SU-DHL-6 (cell line): ENCODE measurements around the gene BMPR1B.

Source experiments
- H2AFZ ChIP-seq: fragments of 200-600 bp; sonication (generic); 2 replicates; pipeline ENCODE4 v1.6.1; 2014; ENCODE audit warnings: low read depth, mild to moderate bottlenecking, moderate library complexity, mixed read lengths, antibody characterized with exemption, low read length; ENCODE audit not compliant: severe bottlenecking
- H3F3A ChIP-seq: fragments of 200-600 bp; shearing (Covaris generic); 2 replicates; pipeline ENCODE4 v1.6.0; 2016; ENCODE audit warnings: antibody characterized with exemption, mild to moderate bottlenecking; ENCODE audit not compliant: insufficient read depth
- H3K27ac ChIP-seq: fragments of 200-600 bp; sonication (generic); 2 replicates; pipeline ENCODE4 v1.5.1; 2016; ENCODE audit warnings: low read depth, mild to moderate bottlenecking, low read length, moderate library complexity, mixed read lengths
- H3K27me3 ChIP-seq: fragments of 200-600 bp; sonication (generic), shearing (Covaris generic); 2 replicates; pipeline ENCODE4 v1.6.0; 2014; ENCODE audit warnings: mild to moderate bottlenecking, low read length
- H3K36me3 ChIP-seq: fragments of 200-600 bp; sonication (generic); 2 replicates; pipeline ENCODE4 v1.6.1; 2014; ENCODE audit warnings: mild to moderate bottlenecking, low read length, mixed read lengths
- H3K4me2 ChIP-seq: fragments of 300-600, 200-600 bp; shearing (Covaris generic), sonication (generic); 2 replicates; pipeline ENCODE4 v1.6.0; 2014; ENCODE audit warnings: low read length, low read depth, mild to moderate bottlenecking; ENCODE audit not compliant: poor library complexity, severe bottlenecking
- H3K4me3 ChIP-seq: fragments of 200-600 bp; sonication (generic); 2 replicates; pipeline ENCODE4 v1.5.1; 2014; ENCODE audit warnings: antibody characterized with exemption, low read length, mild to moderate bottlenecking, mixed read lengths; ENCODE audit not compliant: insufficient read depth, poor library complexity, severe bottlenecking
- H3K79me2 ChIP-seq: fragments of 200-600 bp; sonication (generic); 2 replicates; pipeline ENCODE4 v1.6.1; 2014; ENCODE audit warnings: mild to moderate bottlenecking, low read length, moderate library complexity; ENCODE audit not compliant: insufficient read depth
- H3K9ac ChIP-seq: fragments of 200-600 bp; sonication (generic); 2 replicates; pipeline ENCODE4 v1.7.0; 2014; ENCODE audit warnings: mild to moderate bottlenecking, low read length
- H3K9me2 ChIP-seq: fragments of 200-600 bp; sonication (generic); replicated peaks from 2 replicates; pipeline ENCODE4 v1.6.1; 2014; ENCODE audit warnings: low read length; ENCODE audit not compliant: insufficient read depth
- H3K9me3 ChIP-seq: fragments of 200-600 bp; sonication (generic); 2 replicates; pipeline ENCODE4 v1.6.1; 2014; ENCODE audit warnings: low read length, mixed read lengths; ENCODE audit not compliant: insufficient read depth
- H4K20me1 ChIP-seq: fragments of 200-600 bp; sonication (generic); 2 replicates; pipeline ENCODE4 v1.6.1; 2014; ENCODE audit warnings: low read depth, mild to moderate bottlenecking, antibody characterized with exemption, low read length, moderate library complexity, mixed read lengths
- EZH2phosphoT487 ChIP-seq: fragments of 200-600 bp; sonication (generic), shearing (Covaris generic); conservative IDR thresholded peaks from 2 replicates; pipeline ENCODE4 v1.6.1; 2018; ENCODE audit warnings: mild to moderate bottlenecking, antibody characterized with exemption, low read length, moderate library complexity, mixed read lengths
- TF ChIP-seq, protein P1 (sequence below): fragments of 200-600 bp; sonication (generic); IDR thresholded peaks from one replicate; pipeline ENCODE4 v1.5.1; 2017; ENCODE audit warnings: antibody characterized with exemption, mild to moderate bottlenecking, low read length, moderate library complexity; ENCODE audit not compliant: insufficient read depth, poor library complexity, severe bottlenecking

Gene BMPR1B

GRCh38 chr4:95188701-95189370 lies 431.1 kb downstream of the BMPR1B start:
- no peak overlapping the region for H3K9ac ChIP-seq
- H3K27me3 ChIP-seq: no peaks in the 10 kb centered on the region
- H3K4me2 ChIP-seq: no peak overlapping the region
- H2AFZ ChIP-seq: no peak overlapping the region
- no peak for TF ChIP-seq EZH2phosphoT487
- TF ChIP-seq, protein P1, sequence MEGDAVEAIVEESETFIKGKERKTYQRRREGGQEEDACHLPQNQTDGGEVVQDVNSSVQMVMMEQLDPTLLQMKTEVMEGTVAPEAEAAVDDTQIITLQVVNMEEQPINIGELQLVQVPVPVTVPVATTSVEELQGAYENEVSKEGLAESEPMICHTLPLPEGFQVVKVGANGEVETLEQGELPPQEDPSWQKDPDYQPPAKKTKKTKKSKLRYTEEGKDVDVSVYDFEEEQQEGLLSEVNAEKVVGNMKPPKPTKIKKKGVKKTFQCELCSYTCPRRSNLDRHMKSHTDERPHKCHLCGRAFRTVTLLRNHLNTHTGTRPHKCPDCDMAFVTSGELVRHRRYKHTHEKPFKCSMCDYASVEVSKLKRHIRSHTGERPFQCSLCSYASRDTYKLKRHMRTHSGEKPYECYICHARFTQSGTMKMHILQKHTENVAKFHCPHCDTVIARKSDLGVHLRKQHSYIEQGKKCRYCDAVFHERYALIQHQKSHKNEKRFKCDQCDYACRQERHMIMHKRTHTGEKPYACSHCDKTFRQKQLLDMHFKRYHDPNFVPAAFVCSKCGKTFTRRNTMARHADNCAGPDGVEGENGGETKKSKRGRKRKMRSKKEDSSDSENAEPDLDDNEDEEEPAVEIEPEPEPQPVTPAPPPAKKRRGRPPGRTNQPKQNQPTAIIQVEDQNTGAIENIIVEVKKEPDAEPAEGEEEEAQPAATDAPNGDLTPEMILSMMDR: no peak
- no peaks in the 10 kb centered on the region for H3K9me2 ChIP-seq
- H3K79me2 ChIP-seq: no peaks in the 10 kb centered on the region
- H3K9me3 ChIP-seq: no peaks in the 10 kb centered on the region
- no peaks in the 10 kb centered on the region for H3F3A ChIP-seq
- no peak overlapping the region for H3K27ac ChIP-seq
- no peak overlapping the region for H3K4me3 ChIP-seq
- H3K36me3 ChIP-seq: no peaks in the 10 kb centered on the region
- H4K20me1 ChIP-seq: no peaks in the 10 kb centered on the region

- TF ChIP-seq, protein P1: no peak
- TF ChIP-seq EZH2phosphoT487: no peak
- Histone ChIP-seq H3K36me3 (no peaks in the 10 kb centered on the region), H3K27ac (no peak overlapping the region), H3K9ac (no peak overlapping the region), H3K9me3 (no peaks in the 10 kb centered on the region), H4K20me1 (no peaks in the 10 kb centered on the region), H3K9me2 (no peaks in the 10 kb centered on the region), H3F3A (no peaks in the 10 kb centered on the region), H3K79me2 (no peaks in the 10 kb centered on the region), H3K4me2 (no peak overlapping the region), H3K27me3 (no peaks in the 10 kb centered on the region), H2AFZ (no peak overlapping the region), H3K4me3 (no peak overlapping the region)
Observed at GRCh38 chr4:95190751-95191436, 433.1 kb downstream of the BMPR1B start.

DNA sequence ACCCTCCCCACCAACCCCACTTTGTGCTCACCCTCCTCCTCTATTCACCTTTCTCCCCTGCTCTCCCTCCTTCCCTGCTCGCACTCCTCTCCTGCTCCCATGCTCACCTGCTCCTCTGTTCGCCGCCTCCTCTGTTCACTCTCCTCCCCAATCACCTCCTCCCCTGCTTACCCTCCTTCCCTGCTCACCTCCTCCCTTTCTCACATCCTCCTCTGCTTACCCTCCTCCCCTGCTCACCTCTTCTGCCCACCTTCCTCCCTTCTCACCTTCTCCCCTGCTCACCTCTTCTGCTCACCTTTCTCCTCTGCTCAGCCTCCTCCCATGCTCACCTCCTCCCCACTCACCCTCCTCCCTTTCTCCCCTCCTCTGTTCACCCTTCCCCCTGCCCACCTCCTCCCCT lies 433.8 kb downstream of the BMPR1B start:
- Histone ChIP-seq H2AFZ (no peak overlapping the region), H4K20me1 (no peaks in the 10 kb centered on the region), H3K4me3 (no peak overlapping the region), H3K9ac (no peak overlapping the region), H3K27ac (no peak overlapping the region), H3K79me2 (no peaks in the 10 kb centered on the region), H3K4me2 (no peak overlapping the region), H3K27me3 (no peaks in the 10 kb centered on the region), H3K9me2 (no peaks in the 10 kb centered on the region), H3F3A (no peaks in the 10 kb centered on the region), H3K36me3 (no peaks in the 10 kb centered on the region), H3K9me3 (no peaks in the 10 kb centered on the region)
- TF ChIP-seq, protein P1: no peak
- TF ChIP-seq EZH2phosphoT487: no peak
